ENCODE results near the gene PPP1R12B.

The PPP1R12B gene

DNA sequence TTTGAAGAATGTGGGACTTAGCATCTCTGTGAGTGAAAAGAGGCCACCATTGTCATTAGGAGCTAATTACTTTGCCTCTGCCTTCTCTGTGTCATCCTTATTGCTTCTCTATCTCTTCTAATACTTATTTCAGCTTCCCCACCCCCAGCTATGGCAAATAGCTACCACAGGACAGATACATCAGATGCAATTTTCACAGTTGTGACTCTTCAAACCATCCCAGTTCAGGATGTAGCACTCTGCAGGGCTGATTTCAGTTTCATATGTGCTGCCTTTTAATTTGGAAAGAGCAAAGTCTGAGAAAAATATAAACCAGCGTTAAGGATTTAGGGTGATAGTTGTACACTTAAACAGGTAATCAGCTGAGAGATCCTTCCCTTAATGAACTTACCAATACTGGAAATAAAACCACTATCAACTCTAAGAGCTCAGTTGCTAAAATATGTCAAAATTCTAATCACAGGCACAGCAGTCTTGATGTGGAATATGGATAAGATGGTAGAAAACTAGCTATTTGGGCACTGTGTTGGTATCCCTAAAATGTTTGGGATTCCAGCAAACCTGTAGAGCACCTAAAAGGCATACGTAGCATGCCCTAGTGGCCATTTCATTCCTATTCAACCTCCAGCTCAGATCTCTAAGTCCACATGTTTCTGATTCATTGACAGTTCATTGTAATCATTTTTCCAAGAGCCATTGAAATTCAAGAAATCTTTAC, 213.4 kb downstream of the PPP1R12B start:
- ChIA-PET CTCF (interaction anchor here (0.5 to 1.8 kb wide), 6 partner anchors 8 to 355 kb away, joined by 3 to 13 read pairs (median 5); no protein-coding TSS in a partner anchor), POLR2A (no interaction called here)

DNA sequence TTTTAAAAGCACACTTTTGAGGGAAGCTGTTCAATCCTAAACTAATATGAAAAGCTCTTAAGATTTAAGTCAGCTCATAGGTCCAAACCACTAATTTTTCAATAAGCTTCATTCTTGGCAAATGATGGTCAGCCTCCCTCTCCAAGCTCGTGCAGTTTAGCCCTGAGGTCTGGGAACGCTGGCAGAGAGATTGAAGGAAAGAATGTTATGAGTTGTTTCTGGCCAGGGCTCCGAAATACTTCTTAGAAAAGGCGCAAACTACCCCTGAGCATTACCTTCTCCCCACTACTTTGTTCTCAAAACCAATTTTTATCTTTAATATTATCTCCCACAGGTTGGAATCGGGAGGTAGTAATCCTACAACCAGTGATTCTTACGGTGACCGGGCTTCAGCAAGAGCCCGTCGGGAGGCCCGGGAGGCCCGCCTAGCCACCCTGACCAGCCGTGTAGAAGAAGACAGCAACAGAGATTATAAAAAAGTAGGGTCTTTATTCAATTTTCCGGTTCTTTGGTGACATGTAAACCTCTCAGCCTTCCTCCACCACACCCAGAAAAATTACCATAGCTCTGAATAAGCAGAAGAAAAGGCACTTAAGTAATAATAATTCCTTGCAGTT, 214.1 kb downstream of the PPP1R12B start:
- no peak overlapping the region for H3K4me3 ChIP-seq (ENCODE audit: low read depth, low read length)
- no peaks in the 10 kb centered on the region for H3K36me3 ChIP-seq (ENCODE audit: control insufficient read depth in 2 of 2, insufficient read depth in 1 of 2, low read length in 2 of 2)
- ChIA-PET CTCF (interaction anchor here (0.7 to 1.8 kb wide), 4 partner anchors 8 to 61 kb away, joined by 3 to 13 read pairs (median 4); no protein-coding TSS in a partner anchor), POLR2A (no interaction called here)
- H3K27ac ChIP-seq (ENCODE audit: extremely low read depth, low read depth, low read length) = no peak overlapping the region
- TF ChIP-seq ZNF629 (tag by site-specific recombination; IDR thresholded peaks at IDR 0.05) (no peak), ZNF121 (tag by site-specific recombination; IDR thresholded peaks at IDR 0.05) (no peak), ZNF350 (tag by site-specific recombination; IDR thresholded peaks at IDR 0.05) (no peak), ZNF621 (tag by site-specific recombination; IDR thresholded peaks at IDR 0.05) (no peak), ZNF549 (tag by site-specific recombination; IDR thresholded peaks at IDR 0.05) (no peak), MYNN (tag by site-specific recombination; IDR thresholded peaks at IDR 0.05; ENCODE audit: borderline replicate concordance) (no peak)
- TF ChIP-seq, protein P1, sequence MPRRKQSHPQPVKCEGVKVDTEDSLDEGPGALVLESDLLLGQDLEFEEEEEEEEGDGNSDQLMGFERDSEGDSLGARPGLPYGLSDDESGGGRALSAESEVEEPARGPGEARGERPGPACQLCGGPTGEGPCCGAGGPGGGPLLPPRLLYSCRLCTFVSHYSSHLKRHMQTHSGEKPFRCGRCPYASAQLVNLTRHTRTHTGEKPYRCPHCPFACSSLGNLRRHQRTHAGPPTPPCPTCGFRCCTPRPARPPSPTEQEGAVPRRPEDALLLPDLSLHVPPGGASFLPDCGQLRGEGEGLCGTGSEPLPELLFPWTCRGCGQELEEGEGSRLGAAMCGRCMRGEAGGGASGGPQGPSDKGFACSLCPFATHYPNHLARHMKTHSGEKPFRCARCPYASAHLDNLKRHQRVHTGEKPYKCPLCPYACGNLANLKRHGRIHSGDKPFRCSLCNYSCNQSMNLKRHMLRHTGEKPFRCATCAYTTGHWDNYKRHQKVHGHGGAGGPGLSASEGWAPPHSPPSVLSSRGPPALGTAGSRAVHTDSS (tag by site-specific recombination; IDR thresholded peaks at IDR 0.05) = no peak
- TF ChIP-seq, protein P2, sequence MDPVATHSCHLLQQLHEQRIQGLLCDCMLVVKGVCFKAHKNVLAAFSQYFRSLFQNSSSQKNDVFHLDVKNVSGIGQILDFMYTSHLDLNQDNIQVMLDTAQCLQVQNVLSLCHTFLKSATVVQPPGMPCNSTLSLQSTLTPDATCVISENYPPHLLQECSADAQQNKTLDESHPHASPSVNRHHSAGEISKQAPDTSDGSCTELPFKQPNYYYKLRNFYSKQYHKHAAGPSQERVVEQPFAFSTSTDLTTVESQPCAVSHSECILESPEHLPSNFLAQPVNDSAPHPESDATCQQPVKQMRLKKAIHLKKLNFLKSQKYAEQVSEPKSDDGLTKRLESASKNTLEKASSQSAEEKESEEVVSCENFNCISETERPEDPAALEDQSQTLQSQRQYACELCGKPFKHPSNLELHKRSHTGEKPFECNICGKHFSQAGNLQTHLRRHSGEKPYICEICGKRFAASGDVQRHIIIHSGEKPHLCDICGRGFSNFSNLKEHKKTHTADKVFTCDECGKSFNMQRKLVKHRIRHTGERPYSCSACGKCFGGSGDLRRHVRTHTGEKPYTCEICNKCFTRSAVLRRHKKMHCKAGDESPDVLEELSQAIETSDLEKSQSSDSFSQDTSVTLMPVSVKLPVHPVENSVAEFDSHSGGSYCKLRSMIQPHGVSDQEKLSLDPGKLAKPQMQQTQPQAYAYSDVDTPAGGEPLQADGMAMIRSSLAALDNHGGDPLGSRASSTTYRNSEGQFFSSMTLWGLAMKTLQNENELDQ (tag by site-specific recombination; IDR thresholded peaks at IDR 0.05; ENCODE audit: low read depth) = no peak
- H3K4me1 ChIP-seq (ENCODE audit: control insufficient read depth, insufficient read depth, low read length) = no peaks in the 10 kb centered on the region
- no peaks in the 10 kb centered on the region for H3K9me3 ChIP-seq (ENCODE audit: control insufficient read depth, insufficient read depth, low read depth, low read length)

More for the DNA sequence above, 213.4 kb downstream of the PPP1R12B start:
- no peaks in the 10 kb centered on the region for H3K36me3 ChIP-seq (ENCODE audit: control insufficient read depth in 2 of 2, insufficient read depth in 1 of 2, low read length in 2 of 2)
- no peaks in the 10 kb centered on the region for H3K9me3 ChIP-seq (ENCODE audit: control insufficient read depth, insufficient read depth, low read depth, low read length)
- H3K27ac ChIP-seq (ENCODE audit: extremely low read depth, low read depth, low read length) = no peak overlapping the region
- TF ChIP-seq, protein P2 (tag by site-specific recombination; IDR thresholded peaks at IDR 0.05; ENCODE audit: low read depth) = no peak
- TF ChIP-seq ZNF214 (tag by site-specific recombination; IDR thresholded peaks at IDR 0.05; ENCODE audit: borderline replicate concordance) (no peak), ZNF837 (tag by site-specific recombination; IDR thresholded peaks at IDR 0.05) (no peak), ZEB2 (tag by site-specific recombination; IDR thresholded peaks at IDR 0.05) (no peak), ZNF521 (tag by site-specific recombination; IDR thresholded peaks at IDR 0.05) (no peak), ZNF791 (tag by site-specific recombination; IDR thresholded peaks at IDR 0.05) (no peak), ZNF16 (tag by site-specific recombination; IDR thresholded peaks at IDR 0.05; ENCODE audit: low read depth) (no peak), ZNF23 (tag by site-specific recombination; IDR thresholded peaks at IDR 0.05; ENCODE audit: borderline replicate concordance) (no peak), ZNF157 (tag by site-specific recombination; IDR thresholded peaks at IDR 0.05) (no peak), ZNF830 (tag by site-specific recombination; IDR thresholded peaks at IDR 0.05; ENCODE audit: low read depth) (no peak)
- TF ChIP-seq, protein P3, sequence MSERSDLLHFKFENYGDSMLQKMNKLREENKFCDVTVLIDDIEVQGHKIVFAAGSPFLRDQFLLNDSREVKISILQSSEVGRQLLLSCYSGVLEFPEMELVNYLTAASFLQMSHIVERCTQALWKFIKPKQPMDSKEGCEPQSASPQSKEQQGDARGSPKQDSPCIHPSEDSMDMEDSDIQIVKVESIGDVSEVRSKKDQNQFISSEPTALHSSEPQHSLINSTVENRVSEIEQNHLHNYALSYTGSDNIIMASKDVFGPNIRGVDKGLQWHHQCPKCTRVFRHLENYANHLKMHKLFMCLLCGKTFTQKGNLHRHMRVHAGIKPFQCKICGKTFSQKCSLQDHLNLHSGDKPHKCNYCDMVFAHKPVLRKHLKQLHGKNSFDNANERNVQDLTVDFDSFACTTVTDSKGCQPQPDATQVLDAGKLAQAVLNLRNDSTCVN (tag by site-specific recombination; optimal IDR thresholded peaks at IDR 0.05) = no peak
- no peak overlapping the region for H3K4me3 ChIP-seq (ENCODE audit: low read depth, low read length)
- no peaks in the 10 kb centered on the region for H3K4me1 ChIP-seq (ENCODE audit: control insufficient read depth, insufficient read depth, low read length)
